ENCODE data around the gene SMPD3.

SMPD3 gene

DNA sequence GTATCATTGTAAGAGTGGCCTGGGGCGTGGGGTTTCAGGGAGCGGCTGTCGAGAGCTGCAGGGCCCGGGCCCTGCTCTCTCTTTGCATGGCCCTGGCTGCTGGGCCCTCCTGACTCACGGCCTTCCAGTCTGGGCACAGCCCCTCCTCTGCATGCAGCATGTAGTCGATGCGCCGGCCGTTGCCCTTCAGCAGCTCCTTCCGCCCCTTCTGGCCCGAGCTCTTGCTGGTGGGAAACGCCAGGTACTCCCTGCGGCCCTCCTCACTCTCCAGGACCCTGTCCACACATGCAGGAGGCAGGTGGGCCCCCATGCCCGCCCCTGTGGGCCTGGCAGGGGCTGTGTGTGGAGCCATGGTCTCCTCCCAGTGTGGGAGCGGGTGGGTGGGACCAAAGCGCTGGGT is 86.8 kb downstream of the SMPD3 start:
- Histone ChIP-seq H3K4me3 (ENCODE audit: low read depth, low read length) (no peak overlapping the region), H3K36me3 (replicated peaks) (peaks cover 12% of the 10 kb centered on the region), H3K27me3 (replicated peaks) (no peaks in the 10 kb centered on the region), H3K27ac (no peak overlapping the region)
- TF ChIP-seq, protein P1, sequence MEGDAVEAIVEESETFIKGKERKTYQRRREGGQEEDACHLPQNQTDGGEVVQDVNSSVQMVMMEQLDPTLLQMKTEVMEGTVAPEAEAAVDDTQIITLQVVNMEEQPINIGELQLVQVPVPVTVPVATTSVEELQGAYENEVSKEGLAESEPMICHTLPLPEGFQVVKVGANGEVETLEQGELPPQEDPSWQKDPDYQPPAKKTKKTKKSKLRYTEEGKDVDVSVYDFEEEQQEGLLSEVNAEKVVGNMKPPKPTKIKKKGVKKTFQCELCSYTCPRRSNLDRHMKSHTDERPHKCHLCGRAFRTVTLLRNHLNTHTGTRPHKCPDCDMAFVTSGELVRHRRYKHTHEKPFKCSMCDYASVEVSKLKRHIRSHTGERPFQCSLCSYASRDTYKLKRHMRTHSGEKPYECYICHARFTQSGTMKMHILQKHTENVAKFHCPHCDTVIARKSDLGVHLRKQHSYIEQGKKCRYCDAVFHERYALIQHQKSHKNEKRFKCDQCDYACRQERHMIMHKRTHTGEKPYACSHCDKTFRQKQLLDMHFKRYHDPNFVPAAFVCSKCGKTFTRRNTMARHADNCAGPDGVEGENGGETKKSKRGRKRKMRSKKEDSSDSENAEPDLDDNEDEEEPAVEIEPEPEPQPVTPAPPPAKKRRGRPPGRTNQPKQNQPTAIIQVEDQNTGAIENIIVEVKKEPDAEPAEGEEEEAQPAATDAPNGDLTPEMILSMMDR (IDR thresholded peaks at IDR 0.05; ENCODE audit: low read depth, low read length, missing control alignments): no peak
- no peak for DNase-seq
- in situ Hi-C loops (cut with HindIII; ENCODE audit: low pct_ligation_motif_present, low sequenced_read_pairs): no loop called here

DNA sequence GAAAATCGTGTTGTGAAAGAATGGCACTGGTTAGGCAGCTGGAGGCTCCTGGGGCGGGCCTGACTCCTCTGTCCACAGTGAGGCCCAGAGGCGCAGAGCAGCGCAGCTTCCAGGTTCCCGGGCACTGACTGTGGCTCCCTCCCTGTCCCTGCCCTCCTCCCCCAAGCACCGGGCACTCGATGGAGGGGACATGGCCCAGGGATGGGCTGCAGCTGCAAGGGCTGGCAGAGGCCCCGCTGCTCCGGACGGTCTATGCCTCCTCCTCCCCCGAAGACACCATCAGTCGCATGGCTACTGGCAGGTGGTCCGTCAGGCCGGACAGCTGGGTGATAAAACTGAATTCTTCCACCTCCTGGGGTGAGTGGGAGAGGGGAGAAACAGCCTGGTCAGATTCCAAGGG is 87.4 kb downstream of the SMPD3 start:
- no peak for DNase-seq
- Histone ChIP-seq H3K27ac (no peak overlapping the region), H3K27me3 (replicated peaks) (no peaks in the 10 kb centered on the region), H3K36me3 (replicated peaks) (peaks cover 15% of the 10 kb centered on the region), H3K4me3 (ENCODE audit: low read depth, low read length) (no peak overlapping the region)
- TF ChIP-seq, protein P1 (IDR thresholded peaks at IDR 0.05; ENCODE audit: low read depth, low read length, missing control alignments): no peak
- in situ Hi-C loops (cut with HindIII; ENCODE audit: low pct_ligation_motif_present, low sequenced_read_pairs): no loop called here

DNA sequence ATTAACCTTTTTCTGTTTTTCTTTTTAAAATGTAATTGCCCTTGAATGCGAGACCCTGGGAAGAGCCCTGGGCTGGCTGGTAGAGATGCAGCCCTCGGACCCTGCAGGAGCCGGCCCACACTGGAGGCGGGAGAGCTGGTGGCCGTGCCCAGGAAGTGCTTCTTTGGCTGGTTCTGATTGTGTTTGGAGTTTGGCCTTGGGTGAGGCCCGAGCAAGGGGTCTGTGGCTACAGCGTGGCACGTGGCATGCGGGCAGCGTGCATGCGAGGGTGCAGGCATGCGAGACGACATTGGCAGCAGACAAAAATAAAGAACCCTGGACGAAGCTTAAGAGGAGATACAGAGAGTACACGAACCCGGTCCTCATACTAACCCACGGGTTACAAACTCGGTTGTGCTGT is 87.8 kb downstream of the SMPD3 start:
- Histone ChIP-seq H3K4me3 (ENCODE audit: low read depth, low read length) (no peak overlapping the region), H3K27ac (no peak overlapping the region), H3K36me3 (replicated peaks) (peaks cover 18% of the 10 kb centered on the region), H3K27me3 (replicated peaks) (no peaks in the 10 kb centered on the region)
- DNase-seq: no peak
- in situ Hi-C loops (cut with HindIII; ENCODE audit: low pct_ligation_motif_present, low sequenced_read_pairs): no loop called here
- TF ChIP-seq, protein P1 (IDR thresholded peaks at IDR 0.05; ENCODE audit: low read depth, low read length, missing control alignments): no peak

DNA sequence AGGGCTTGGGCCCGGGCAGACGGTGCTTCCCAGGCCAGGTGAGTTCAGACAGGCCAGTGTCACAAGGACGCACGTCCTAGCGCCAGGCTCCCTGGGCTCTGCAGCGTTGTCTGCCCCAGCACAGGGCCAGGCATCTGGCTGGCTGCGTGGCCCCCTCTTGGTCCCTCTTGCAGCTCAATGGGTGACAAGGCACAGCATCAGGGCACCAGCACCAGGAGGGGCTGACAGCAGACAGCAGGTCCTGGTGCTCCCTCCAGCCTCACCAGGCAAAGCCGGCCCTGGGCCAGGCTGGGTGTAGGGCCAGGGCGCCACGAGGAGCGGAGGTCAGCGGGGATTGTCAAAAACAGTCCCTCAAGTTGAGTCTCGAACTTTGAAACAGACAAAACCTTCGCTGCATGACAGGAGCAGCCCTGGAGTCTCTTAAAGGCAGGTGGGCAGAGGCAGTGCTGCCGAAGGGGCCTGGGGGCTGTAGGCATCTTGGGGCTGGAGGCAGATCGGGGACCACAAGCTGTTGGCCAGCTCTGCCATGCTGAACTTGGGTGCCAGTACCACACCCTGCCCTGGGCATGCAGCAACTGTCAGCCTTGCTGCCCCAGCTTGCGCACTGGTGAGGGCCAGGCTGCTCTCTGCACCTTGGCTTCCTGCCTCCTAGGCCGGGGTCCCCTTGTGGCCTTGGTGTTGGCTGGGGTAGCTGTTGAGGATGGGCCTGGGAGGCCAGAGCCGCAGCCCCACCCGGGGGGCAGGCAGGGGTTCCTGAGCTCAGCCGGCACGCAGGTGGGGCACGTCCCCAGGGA is 88.7 kb downstream of the SMPD3 start:
- TF ChIP-seq, protein P1 (IDR thresholded peaks at IDR 0.05; ENCODE audit: low read depth, low read length, missing control alignments): no peak
- in situ Hi-C loops (cut with HindIII; ENCODE audit: low pct_ligation_motif_present, low sequenced_read_pairs): no loop called here
- H3K4me3 ChIP-seq (ENCODE audit: low read depth, low read length): no peak overlapping the region
- no peaks in the 10 kb centered on the region for H3K27me3 ChIP-seq (replicated peaks)
- H3K36me3 ChIP-seq (replicated peaks): peaks cover 22% of the 10 kb centered on the region
- no peak for DNase-seq
- H3K27ac ChIP-seq: no peak overlapping the region

DNA sequence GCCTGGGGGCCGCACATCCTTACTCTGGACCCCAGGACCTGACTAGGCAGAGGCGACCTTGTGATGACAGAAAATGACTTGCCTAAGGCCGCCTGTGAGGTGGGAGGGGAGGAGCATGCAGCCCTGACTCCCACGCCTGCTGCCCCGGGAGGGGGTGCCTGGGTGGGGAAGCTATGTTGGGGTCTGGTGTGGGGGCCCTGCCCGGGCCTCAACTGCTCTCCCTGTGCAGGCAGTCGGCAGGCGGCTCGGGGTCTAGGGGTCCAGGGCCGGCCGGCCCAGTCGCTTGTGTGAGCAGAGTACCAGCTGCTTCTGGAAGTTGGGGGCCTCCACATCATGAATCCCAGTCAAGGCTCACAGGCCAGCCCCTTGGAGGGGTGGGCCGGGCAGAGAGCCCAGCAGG is 89.4 kb downstream of the SMPD3 start:
- peaks cover 24% of the 10 kb centered on the region for H3K36me3 ChIP-seq (replicated peaks)
- no peak for DNase-seq
- in situ Hi-C loops (cut with HindIII; ENCODE audit: low pct_ligation_motif_present, low sequenced_read_pairs): no loop called here
- no peak overlapping the region for H3K4me3 ChIP-seq (ENCODE audit: low read depth, low read length)
- TF ChIP-seq, protein P1 (IDR thresholded peaks at IDR 0.05; ENCODE audit: low read depth, low read length, missing control alignments): no peak
- H3K27ac ChIP-seq: no peak overlapping the region
- H3K27me3 ChIP-seq (replicated peaks): no peaks in the 10 kb centered on the region

DNA sequence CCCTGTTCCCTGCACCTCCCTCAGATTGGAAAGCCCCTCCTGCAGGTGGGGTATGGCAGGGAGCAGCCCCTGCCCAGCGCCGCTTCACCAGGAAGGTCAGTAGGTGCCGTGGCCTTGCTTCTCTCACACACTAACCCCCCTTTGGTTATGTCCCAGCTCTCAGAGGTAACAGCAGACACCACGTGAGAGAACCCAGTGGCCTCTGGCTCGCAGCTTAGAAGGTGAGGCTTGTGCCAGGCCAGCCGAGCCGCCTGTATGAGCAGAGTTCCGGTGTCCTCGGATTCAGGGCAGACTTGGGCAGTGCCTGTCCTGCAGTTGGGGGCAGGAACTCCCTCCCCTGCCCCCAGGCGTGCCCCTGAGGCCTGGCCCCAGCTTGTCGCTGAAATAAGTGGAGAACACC is 90.4 kb downstream of the SMPD3 start:
- H3K27ac ChIP-seq: no peak overlapping the region
- no peak overlapping the region for H3K4me3 ChIP-seq (ENCODE audit: low read depth, low read length)
- no peaks in the 10 kb centered on the region for H3K27me3 ChIP-seq (replicated peaks)
- TF ChIP-seq, protein P1 (IDR thresholded peaks at IDR 0.05; ENCODE audit: low read depth, low read length, missing control alignments): no peak
- in situ Hi-C loops (cut with HindIII; ENCODE audit: low pct_ligation_motif_present, low sequenced_read_pairs): no loop called here
- DNase-seq: no peak
- peaks cover 32% of the 10 kb centered on the region for H3K36me3 ChIP-seq (replicated peaks)

Data from brain microvascular endothelial cell (primary cell).